C4-2B (cell line): ENCODE data around the gene SH3RF1.

Source experiments
- H3K27ac ChIP-seq: fragments of 450-650 bp; 2 replicates; pipeline ENCODE4 v1.5.1; 2017
- ZFX ChIP-seq: fragments of 450-650 bp; IDR thresholded peaks from 2 replicates; pipeline ENCODE4 v1.6.1; 2017
- TF ChIP-seq, protein P1 (sequence below): fragments of 450-650 bp; conservative IDR thresholded peaks from 2 replicates; pipeline ENCODE4 v1.5.1; 2017; ENCODE audit warnings: mild to moderate bottlenecking

Gene SH3RF1

DNA sequence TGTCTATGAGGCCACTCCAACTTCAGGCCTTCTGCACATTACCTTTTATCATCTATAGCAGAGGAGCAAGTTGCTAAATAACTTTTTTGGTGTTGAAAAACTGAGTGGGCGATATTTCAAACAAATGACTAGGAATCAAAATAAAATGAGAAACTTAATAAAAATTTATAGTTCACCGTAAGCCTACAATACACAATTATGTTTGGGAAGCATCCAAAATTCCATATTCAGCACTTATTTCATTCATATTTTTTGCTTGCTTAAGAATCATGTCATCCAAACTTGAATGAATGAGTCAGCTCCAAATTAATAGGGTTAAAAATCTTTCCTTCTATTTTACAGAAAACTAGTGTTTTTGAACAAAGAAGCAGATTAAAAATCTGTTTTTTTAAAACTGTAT lies 119.1 kb downstream of the SH3RF1 start:
- no peak overlapping the region for H3K27ac ChIP-seq
- TF ChIP-seq, protein P1, sequence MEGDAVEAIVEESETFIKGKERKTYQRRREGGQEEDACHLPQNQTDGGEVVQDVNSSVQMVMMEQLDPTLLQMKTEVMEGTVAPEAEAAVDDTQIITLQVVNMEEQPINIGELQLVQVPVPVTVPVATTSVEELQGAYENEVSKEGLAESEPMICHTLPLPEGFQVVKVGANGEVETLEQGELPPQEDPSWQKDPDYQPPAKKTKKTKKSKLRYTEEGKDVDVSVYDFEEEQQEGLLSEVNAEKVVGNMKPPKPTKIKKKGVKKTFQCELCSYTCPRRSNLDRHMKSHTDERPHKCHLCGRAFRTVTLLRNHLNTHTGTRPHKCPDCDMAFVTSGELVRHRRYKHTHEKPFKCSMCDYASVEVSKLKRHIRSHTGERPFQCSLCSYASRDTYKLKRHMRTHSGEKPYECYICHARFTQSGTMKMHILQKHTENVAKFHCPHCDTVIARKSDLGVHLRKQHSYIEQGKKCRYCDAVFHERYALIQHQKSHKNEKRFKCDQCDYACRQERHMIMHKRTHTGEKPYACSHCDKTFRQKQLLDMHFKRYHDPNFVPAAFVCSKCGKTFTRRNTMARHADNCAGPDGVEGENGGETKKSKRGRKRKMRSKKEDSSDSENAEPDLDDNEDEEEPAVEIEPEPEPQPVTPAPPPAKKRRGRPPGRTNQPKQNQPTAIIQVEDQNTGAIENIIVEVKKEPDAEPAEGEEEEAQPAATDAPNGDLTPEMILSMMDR, result no peak
- no peak for TF ChIP-seq ZFX

DNA sequence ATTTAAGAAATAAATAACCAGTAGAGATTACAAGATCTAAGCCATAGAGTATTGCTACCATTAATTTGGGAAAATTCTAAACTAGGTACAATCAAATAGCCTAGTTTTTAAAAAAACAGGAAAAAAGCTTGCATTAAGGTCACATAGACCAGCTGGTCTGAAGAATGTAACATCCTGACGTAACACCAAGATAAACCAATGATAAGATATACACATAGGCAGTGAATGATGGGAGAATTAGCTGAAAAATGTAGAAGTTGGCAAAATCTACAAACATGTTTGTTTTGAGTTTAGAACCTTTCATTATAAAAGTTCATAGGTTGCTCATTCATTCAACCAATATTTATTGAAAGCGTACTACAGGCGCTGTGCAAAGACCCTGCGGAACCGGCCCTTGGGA lies 120.0 kb downstream of the SH3RF1 start:
- TF ChIP-seq ZFX, result no peak
- TF ChIP-seq, protein P1, result no peak
- no peak overlapping the region for H3K27ac ChIP-seq

DNA sequence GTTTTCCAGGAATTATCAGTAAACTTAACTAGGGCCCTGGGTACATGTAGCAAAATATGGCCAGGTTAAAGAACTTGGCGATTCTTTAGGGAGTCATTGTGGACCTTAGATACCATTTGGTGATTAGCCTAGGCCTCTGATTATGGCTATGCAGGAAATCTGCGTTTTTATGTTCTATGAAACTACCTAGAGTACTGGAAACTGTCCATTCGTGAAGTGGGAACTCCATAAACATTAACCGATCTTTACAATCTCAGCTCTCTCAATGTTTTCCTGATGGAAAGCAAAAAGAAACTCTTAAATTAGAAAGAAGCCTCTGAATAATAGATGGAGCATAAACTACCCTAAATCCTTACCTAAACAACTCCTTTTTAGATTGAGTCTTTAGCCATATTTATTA lies 121.9 kb downstream of the SH3RF1 start:
- TF ChIP-seq, protein P1, result no peak
- no peak for TF ChIP-seq ZFX
- no peak overlapping the region for H3K27ac ChIP-seq

DNA sequence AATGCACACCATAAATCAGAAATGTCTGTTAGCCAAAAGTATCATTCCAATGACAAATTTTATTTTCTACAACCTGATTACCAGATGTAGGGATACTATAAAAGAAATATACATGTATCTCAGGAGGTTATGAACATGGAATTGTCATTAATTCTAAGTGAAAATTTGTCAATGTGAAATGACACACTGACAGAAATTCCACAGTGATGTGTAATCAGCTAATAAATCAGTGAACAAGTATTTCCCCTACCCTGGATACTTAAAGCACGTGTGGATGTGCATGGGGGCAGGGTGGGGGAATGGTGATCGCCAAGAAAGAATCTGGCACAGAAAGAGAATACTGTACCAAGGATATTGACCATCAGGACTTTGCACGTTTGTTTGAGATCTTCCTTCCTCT lies 123.6 kb downstream of the SH3RF1 start:
- H3K27ac ChIP-seq, result no peak overlapping the region
- TF ChIP-seq, protein P1, result no peak
- no peak for TF ChIP-seq ZFX

DNA sequence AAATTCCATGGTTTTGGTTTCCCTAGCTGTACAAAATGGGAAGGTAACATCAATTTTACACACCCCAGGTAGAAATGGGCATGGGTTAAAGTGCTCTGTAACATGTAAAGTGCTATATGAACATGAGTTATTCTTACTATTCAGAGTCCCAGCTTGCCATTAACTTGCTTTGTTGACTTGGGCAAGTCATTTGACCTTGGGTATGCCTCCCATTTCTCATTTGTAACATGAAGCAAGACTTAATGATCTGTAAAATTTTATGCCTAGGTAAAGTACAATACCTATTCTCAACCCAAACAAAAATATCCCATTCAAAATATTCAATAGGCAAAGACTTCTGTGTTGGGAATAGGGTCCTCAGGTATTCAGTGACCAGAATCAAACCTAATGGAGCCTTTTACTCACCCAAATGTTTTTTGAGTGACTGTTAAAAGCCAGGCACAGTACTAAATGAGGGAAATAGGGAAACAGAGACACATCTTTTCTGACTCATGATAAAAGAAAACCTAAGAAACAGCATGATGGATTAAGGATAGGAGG lies 126.6 kb downstream of the SH3RF1 start:
- TF ChIP-seq, protein P1, result no peak
- no peak for TF ChIP-seq ZFX
- no peak overlapping the region for H3K27ac ChIP-seq

DNA sequence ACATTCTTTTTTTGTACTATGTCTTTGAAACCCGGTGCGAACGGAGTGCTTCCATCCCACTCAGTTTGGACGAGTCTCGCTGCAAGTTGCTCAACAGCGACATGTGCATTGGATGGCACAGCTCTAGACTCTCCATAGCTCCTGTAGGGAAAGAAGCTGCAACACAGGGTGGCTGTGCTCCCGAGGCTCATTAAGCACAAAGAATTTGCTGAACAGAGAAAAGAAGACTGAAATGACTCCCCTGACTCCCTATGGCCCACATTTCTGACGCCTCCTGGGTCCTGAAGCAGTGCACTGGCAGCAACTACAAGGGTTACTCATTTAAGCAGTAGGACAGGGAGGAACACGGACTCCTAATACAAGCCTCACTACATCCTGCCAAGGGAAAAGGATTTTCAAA lies 127.4 kb downstream of the SH3RF1 start:
- TF ChIP-seq, protein P1, result no peak
- TF ChIP-seq ZFX, result no peak
- no peak overlapping the region for H3K27ac ChIP-seq

DNA sequence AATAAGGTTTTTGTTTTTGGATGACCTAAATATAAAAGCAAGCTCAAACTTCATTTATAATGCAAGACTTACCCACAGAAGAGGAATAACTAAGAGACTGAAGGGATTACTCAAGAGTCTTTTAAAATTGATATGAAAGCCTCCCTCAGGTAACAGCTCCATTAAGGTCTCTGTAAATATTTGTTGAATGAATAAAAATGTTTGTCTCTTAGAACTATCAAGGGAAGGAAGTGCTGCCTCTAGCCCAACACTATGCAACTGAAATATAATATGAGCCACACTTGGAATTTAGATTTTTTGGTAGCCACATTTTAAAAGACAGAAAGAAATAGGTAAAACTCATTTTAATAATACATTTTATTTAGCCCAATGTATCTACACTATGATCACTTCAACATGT lies 127.8 kb downstream of the SH3RF1 start:
- H3K27ac ChIP-seq, result no peak overlapping the region
- TF ChIP-seq ZFX, result no peak
- TF ChIP-seq, protein P1, result no peak
